Left lung (tissue), 10 donors: ENCODE results near the gene RYR3. TPM values are rescaled to one million over a fixed set of nuclear protein-coding genes. Genes with fewer than 3 reads are reported as not detected.

Experiments used
- ATAC-seq: fragments of 200-7000 bp; cut with Tn5 transposase; one replicate; pipeline ENCODE4 v1.9.1; 2020; ENCODE audit warnings: moderate library complexity
- DNase-seq, 4 donors: peaks; one replicate each; pipeline ENCODE4 v3.0.0-alpha.2; 2013 to 2020
- H3K27ac ChIP-seq, 2 donors: fragments of 200-600 bp; sonication (generic) in 1 of 2; one replicate each; pipeline versions ENCODE4 v1.5.0 to v1.8.0; 2020 to 2021
- H3K27me3 ChIP-seq, 2 donors: fragments of 200-600 bp; sonication (generic) in 1 of 2; one replicate each; pipeline versions ENCODE4 v1.5.0 to v1.8.0; 2020 to 2021
- H3K36me3 ChIP-seq, 2 donors: fragments of 200-600 bp; sonication (generic) in 1 of 2; one replicate each; pipeline versions ENCODE4 v1.5.0 to v1.8.0; 2020 to 2021
- H3K4me1 ChIP-seq, 2 donors: fragments of 200-600 bp; one replicate each; pipeline ENCODE4 v1.8.0; 2021
- H3K4me3 ChIP-seq, 2 donors: fragments of 200-600 bp; sonication (generic) in 1 of 2; one replicate each; pipeline versions ENCODE4 v1.5.0 to v1.8.0; 2020 to 2021; ENCODE audit warnings: mild to moderate bottlenecking in 1 of 2
- H3K9me3 ChIP-seq, 2 donors: fragments of 200-600 bp; sonication (generic) in 1 of 2; one replicate each; pipeline versions ENCODE4 v1.5.0 to v1.8.0; 2020 to 2021
- CTCF ChIP-seq, 2 donors: fragments of 200-600 bp; sonication (generic) in 1 of 2; IDR thresholded peaks; one replicate each; pipeline versions ENCODE4 v1.5.0 to v1.8.0; 2021; ENCODE audit warnings: antibody characterized with exemption in 2 of 2
- intact Hi-C, 2 donors: fragments of 100-400 bp; cut with DNase I; formaldehyde crosslinking; loops; one replicate each; pipeline versions ENCODE4 v1.11.2 to v1.14.2; 2022
- polyA plus RNA-seq, 6 donors: library from polyadenylated mRNA; unstranded; fragments of 120-200 nt; gene quantifications; one replicate each; pipeline ENCODE4 v1.2.1, GENCODE V29; 2013; ENCODE audit not compliant: insufficient read length in 6 of 6
- total RNA-seq, 2 donors: library from RNA; stranded (reverse); fragmentation: NEBNext Ultra II Directional; extraction: Animal tissue kit (Norgen Biotek cat#: 25700); gene quantifications; one replicate each; pipeline ENCODE4 v1.2.1, GENCODE V29; 2021
- donor health status: DM: no; HTN: yes; CAD: no.
- donor health status: DM: no; HTN: no; CAD: no.

Gene RYR3
- total and polyA plus RNA-seq, 8 donors = 0.24 to 12.6 (median 8.6) TPM

GRCh38 chr15:33641069-33641468 is 330.3 kb downstream of the RYR3 start:
- Histone ChIP-seq H3K27ac (no peak overlapping the region), H3K36me3 (no peaks in the 10 kb centered on the region), H3K27me3 (no peaks in the 10 kb centered on the region), H3K4me3 (no peak overlapping the region), H3K4me1 (no peaks in the 10 kb centered on the region), H3K9me3 (no peaks in the 10 kb centered on the region)
- ATAC-seq (no peak), DNase-seq (no peak)
- intact Hi-C loops = no loop called here
- no peak for TF ChIP-seq CTCF (IDR thresholded peaks at IDR 0.05)

GRCh38 chr15:33644304-33644703 is 333.5 kb downstream of the RYR3 start:
- Histone ChIP-seq H3K4me1 (no peaks in the 10 kb centered on the region), H3K4me3 (no peak overlapping the region), H3K9me3 (no peaks in the 10 kb centered on the region), H3K27me3 (peaks cover 0 to 4% of the 10 kb centered on the region in 2 donors), H3K36me3 (no peaks in the 10 kb centered on the region), H3K27ac (no peak overlapping the region)
- intact Hi-C loops = no loop called here
- DNase-seq (no peak), ATAC-seq (no peak)
- TF ChIP-seq CTCF (IDR thresholded peaks at IDR 0.05) = no peak

GRCh38 chr15:33646744-33647143 is 336.0 kb downstream of the RYR3 start:
- no peak for TF ChIP-seq CTCF (IDR thresholded peaks at IDR 0.05)
- H3K4me1 ChIP-seq = no peaks in the 10 kb centered on the region
- H3K4me3 ChIP-seq = no peak overlapping the region
- H3K27ac ChIP-seq = no peak overlapping the region
- H3K9me3 ChIP-seq = no peaks in the 10 kb centered on the region
- intact Hi-C loops = no loop called here
- no peaks in the 10 kb centered on the region for H3K36me3 ChIP-seq
- ATAC-seq (no peak), DNase-seq (no peak)
- H3K27me3 ChIP-seq = peaks cover 0 to 4% of the 10 kb centered on the region in 2 donors

- TF ChIP-seq CTCF (IDR thresholded peaks at IDR 0.05) = no peak
- no peak overlapping the region for H3K27ac ChIP-seq
- H3K4me3 ChIP-seq = no peak overlapping the region
- no peak for ATAC-seq
- no peak for DNase-seq
- H3K27me3 ChIP-seq = peaks cover 0 to 4% of the 10 kb centered on the region in 2 donors
- no peaks in the 10 kb centered on the region for H3K36me3 ChIP-seq
- no peaks in the 10 kb centered on the region for H3K4me1 ChIP-seq
- H3K9me3 ChIP-seq = no peaks in the 10 kb centered on the region
- intact Hi-C loops = no loop called here
Measured at GRCh38 chr15:33649217-33649933, 338.6 kb downstream of the RYR3 start.

GRCh38 chr15:33654860-33655259 is 344.1 kb downstream of the RYR3 start:
- H3K9me3 ChIP-seq = peaks cover 0 to 2% of the 10 kb centered on the region in 2 donors

More at GRCh38 chr15:33654860-33655259, 344.1 kb downstream of the RYR3 start:
- H3K27me3 ChIP-seq = no peaks in the 10 kb centered on the region
- ATAC-seq (no peak), DNase-seq (no peak)
- TF ChIP-seq CTCF (IDR thresholded peaks at IDR 0.05) = no peak
- H3K36me3 ChIP-seq = no peaks in the 10 kb centered on the region
- H3K27ac ChIP-seq = no peak overlapping the region
- intact Hi-C loops = no loop called here
- H3K4me3 ChIP-seq = no peak overlapping the region
- H3K4me1 ChIP-seq = no peaks in the 10 kb centered on the region
